ENCODE measurements around the gene KBTBD12. TPM values are rescaled to one million over a fixed set of nuclear protein-coding genes. Genes with fewer than 3 reads are reported as not detected.

Gene KBTBD12
- total RNA-seq, 1 donor from 2014 or later, result 3.5 TPM

GRCh38 chr3:127961963-127962362 lies 46.9 kb downstream of the KBTBD12 start:
- TF ChIP-seq CTCF (IDR thresholded peaks at IDR 0.05), result no peak
- no peaks in the 10 kb centered on the region for H3K27me3 ChIP-seq
- no peak overlapping the region for H3K27ac ChIP-seq
- H3K36me3 ChIP-seq, result no peaks in the 10 kb centered on the region
- no peaks in the 10 kb centered on the region for H3K4me1 ChIP-seq
- DNase-seq (ENCODE audit: low spot score in 2 of 2), result no peak
- H3K9me3 ChIP-seq, result no peaks in the 10 kb centered on the region
- H3K4me3 ChIP-seq, result no peak overlapping the region
- intact Hi-C loops (cut with DNase I), result no loop called here

GRCh38 chr3:127962937-127963336 lies 47.9 kb downstream of the KBTBD12 start:
- no peaks in the 10 kb centered on the region for H3K36me3 ChIP-seq
- DNase-seq (ENCODE audit: low spot score in 2 of 2), result no peak
- intact Hi-C loops (cut with DNase I), result no loop called here
- no peaks in the 10 kb centered on the region for H3K27me3 ChIP-seq
- no peak overlapping the region for H3K4me3 ChIP-seq
- no peaks in the 10 kb centered on the region for H3K9me3 ChIP-seq
- no peak overlapping the region for H3K27ac ChIP-seq
- H3K4me1 ChIP-seq, result no peaks in the 10 kb centered on the region
- TF ChIP-seq CTCF (IDR thresholded peaks at IDR 0.05), result no peak

GRCh38 chr3:127964053-127964452 lies 49.0 kb downstream of the KBTBD12 start:
- no peak for TF ChIP-seq CTCF (IDR thresholded peaks at IDR 0.05)
- Histone ChIP-seq H3K36me3 (no peaks in the 10 kb centered on the region), H3K4me3 (no peak overlapping the region), H3K4me1 (no peaks in the 10 kb centered on the region), H3K27me3 (no peaks in the 10 kb centered on the region), H3K27ac (no peak overlapping the region), H3K9me3 (no peaks in the 10 kb centered on the region)
- DNase-seq (ENCODE audit: low spot score in 2 of 2), result no peak
- intact Hi-C loops (cut with DNase I), result no loop called here

- Histone ChIP-seq H3K9me3 (no peaks in the 10 kb centered on the region), H3K4me1 (no peaks in the 10 kb centered on the region), H3K27ac (no peak overlapping the region), H3K4me3 (no peak overlapping the region), H3K36me3 (no peaks in the 10 kb centered on the region), H3K27me3 (no peaks in the 10 kb centered on the region)
- DNase-seq (ENCODE audit: low spot score in 2 of 2), result no peak
- no peak for TF ChIP-seq CTCF (IDR thresholded peaks at IDR 0.05)
- intact Hi-C loops (cut with DNase I), result no loop called here
These were observed 49.8 kb downstream of the KBTBD12 start for GRCh38 chr3:127964816-127965215.

GRCh38 chr3:127967316-127967715 lies 52.3 kb downstream of the KBTBD12 start:
- H3K36me3 ChIP-seq, result no peaks in the 10 kb centered on the region
- no peaks in the 10 kb centered on the region for H3K4me1 ChIP-seq
- no peaks in the 10 kb centered on the region for H3K9me3 ChIP-seq
- DNase-seq (ENCODE audit: low spot score in 2 of 2), result no peak
- intact Hi-C loops (cut with DNase I), result no loop called here
- H3K4me3 ChIP-seq, result no peak overlapping the region
- no peak overlapping the region for H3K27ac ChIP-seq
- no peak for TF ChIP-seq CTCF (IDR thresholded peaks at IDR 0.05)
- H3K27me3 ChIP-seq, result no peaks in the 10 kb centered on the region

- H3K4me3 ChIP-seq, result no peak overlapping the region
- intact Hi-C loops (cut with DNase I), result loop anchor here (1.0 to 5.0 kb wide), 2 partner anchors 319 to 394 kb away; no protein-coding TSS in a partner anchor
- no peak overlapping the region for H3K27ac ChIP-seq
- TF ChIP-seq CTCF (IDR thresholded peaks at IDR 0.05), result peak; percentile 53 to 70 (median 59)
- no peaks in the 10 kb centered on the region for H3K36me3 ChIP-seq
- H3K27me3 ChIP-seq, result no peaks in the 10 kb centered on the region
- no peaks in the 10 kb centered on the region for H3K4me1 ChIP-seq
- DNase-seq (ENCODE audit: low spot score in 2 of 2), result no peak
- H3K9me3 ChIP-seq, result no peaks in the 10 kb centered on the region
These were observed 56.0 kb downstream of the KBTBD12 start for GRCh38 chr3:127970966-127971592.

Measured in ascending aorta (tissue), 2 donors.